Cortex of kidney (tissue), 1 donor: ENCODE measurements around the gene GLB1L.

Source experiments
- DNase-seq: peaks from one replicate; lab custom pipeline; 2025; lab: John Stamatoyannopoulos, UW

GLB1L gene

DNA sequence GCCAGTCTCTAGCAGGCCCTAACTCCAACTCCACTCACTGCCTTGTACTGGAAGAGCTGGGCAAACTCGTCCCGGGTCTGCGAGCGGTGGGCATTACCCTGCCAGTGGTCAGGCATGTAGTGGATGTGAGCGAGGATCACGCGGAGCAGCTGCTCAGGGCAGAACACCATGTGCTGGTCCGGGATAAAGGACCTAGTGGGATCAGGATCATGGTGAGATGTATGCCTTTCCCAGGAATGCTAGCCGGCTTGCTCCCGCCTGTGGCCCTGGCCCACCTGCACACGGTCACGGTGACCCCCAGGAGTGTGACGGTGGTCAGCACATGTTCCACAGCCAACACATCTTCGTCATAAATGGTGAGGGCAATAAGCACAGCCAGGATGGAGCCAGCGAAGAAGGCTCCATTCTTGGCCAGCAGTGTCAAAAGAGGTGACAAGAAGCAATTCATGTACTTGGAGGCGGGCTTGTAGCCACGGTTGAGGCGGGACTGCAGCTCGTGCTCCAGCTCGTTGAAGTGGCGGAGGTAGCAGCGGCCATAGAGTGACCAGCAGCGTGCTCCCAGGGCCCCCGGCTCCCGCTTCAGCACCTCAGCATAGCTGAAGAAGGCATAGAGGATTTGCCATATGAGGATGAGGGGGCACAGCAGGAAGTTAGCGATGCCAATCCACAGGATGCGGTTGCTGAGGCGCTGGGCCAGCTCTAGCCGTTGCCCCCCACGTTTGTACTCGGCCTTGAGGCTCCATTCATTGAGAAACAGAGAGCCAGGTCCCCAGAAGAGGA is 21.2 kb downstream of the GLB1L start:
- DNase-seq: no peak

DNA sequence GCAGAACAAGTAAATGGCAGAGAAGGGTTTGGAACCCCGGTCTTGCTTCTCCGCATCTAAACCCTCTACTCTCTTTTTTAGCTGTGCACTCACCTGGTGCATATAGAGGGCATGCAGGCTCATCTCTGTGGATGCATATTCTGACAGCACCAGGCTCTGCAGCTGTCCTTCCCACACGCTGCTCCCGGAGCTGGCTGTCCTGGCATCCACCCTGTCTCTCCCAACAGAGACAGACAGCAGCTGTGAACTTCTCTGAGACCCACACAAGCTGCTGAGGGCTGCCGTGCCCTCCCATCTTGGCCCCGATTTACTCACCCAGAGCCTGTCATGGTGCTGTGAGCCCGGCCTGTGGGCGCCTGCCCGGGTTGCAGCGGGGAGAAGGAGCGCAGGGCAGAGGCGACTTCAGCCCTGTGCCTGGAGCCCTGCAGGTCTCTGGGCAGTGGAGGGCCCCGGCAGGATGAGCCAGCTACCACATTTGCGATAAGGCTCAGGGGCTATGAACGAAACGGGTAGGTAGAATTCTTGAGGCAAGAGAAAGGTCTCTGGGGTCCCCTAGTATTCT is 23.2 kb downstream of the GLB1L start:
- no peak for DNase-seq

DNA sequence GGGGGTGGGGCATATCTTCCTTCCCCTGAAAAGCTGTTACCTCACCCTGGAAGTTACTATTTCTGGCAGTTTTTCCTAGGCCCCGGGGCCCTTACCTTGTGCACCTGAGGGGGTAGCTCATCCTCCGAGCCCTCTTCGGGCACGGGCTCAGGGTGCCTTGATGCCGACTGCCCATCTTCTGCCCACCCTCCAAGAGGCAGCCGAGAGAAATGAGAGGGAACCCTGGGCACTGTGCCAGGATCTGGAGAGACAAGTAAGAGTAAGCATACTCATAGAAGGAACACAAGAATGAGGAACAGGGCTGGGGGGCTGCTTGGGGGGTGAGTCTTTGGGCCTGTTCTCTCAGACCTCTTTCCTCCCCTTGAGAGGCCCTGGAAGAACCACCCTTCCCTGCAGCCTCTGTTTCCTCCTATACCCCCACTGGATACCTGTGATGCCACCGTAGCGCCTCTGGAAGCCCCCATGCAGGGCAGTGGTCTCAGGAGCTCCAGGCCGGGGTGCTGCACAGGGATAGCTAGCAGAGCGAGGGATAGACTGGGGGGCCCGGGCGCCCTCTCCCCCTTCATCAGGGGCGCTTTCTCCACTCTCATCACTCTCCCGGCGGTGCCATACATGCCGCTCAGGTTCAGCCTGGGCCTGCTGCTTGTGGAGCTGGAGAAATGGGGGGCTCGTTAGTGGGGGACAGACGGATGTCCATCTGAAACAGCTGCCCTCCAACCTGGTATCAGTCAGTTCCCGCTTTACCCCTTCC is 24.4 kb downstream of the GLB1L start:
- no peak for DNase-seq

DNA sequence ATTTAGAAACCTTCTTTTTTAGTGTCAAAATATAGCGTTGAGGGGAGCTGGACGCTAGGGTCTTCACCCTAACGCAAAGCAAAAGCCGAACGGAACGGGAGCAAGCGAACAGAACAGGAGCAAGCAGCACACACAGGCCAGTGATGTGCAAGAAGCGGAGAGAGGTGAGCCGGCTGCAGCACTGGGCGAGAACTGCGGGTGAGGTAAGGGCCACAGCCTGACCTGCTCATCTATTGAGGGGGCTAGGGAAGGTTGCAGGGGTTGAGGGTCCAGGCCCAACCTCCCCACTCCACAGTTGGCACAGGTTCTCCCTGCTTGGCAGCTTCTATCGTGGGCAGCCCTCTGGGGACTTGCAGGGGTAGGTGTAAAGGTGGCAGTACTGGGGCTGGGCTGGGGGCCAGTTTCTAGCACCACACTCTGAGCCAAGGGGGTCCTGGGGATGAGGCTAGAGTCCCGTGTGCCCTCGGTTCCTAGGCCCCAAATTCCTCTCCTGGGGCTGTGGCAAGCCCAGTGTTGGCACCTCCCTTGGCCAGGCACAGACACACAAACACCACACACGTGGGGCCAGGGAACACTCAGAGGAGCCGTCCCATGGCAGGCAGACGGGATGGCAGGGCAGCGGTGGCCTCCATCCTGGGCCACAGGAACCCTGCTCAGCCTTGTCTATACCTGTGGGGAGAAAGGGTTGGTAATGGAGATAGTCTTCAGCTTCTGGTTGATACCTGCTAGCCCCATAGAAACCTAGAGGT is 25.3 kb downstream of the GLB1L start:
- no peak for DNase-seq

DNA sequence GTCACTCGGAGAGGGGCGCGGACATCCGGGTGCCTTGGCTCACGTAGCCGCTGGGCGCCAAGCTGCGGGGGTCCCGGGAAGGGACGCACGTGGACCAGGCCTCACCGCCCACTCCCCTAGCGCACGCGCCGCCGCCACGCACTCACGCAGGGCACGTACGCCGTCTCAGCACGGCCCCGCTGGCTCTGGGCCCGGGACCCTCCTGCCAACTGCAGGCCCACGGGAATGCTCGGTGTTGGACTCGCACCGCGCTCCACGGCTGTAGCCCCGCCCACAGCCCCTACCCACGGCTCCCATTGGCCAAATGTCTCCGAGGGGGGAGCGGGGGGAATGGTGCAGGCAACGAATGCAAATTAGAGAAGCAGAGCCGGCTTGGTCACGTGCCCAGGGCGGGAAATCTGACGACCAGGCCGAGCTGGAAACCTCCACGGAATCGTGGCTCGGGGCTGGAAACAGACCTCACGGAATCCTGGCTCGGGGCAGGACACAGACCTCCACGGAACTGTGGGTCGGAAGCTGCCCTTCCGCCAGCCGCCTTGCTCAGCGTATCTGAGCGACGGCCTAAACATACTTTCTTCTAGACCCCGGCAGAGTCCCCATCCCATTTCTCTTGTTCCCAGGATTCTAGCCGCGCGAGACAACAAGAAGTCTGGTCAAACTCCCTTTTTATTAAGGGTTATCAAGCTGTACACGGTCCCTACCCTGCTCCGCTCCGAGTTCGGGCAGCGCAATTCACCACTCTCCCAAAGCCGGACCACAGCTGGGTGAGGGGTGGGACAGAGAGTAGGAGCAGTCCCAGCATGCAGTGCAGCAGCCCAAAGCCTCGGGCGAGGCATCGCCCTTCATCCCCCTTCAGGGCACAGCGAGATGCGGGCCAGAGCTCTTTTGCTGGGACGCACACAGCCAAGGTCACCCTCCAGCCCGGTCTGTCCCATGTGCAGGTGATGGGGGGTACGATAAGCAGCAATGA is 26.2 kb downstream of the GLB1L start, which contains the start of gene ABCB6:
TSS of gene ABCB6 (minus strand) at position 227 of the 970 bp plus-strand sequence. CDS start 285 bp downstream, outside the sequence.
- DNase-seq: no peak

DNA sequence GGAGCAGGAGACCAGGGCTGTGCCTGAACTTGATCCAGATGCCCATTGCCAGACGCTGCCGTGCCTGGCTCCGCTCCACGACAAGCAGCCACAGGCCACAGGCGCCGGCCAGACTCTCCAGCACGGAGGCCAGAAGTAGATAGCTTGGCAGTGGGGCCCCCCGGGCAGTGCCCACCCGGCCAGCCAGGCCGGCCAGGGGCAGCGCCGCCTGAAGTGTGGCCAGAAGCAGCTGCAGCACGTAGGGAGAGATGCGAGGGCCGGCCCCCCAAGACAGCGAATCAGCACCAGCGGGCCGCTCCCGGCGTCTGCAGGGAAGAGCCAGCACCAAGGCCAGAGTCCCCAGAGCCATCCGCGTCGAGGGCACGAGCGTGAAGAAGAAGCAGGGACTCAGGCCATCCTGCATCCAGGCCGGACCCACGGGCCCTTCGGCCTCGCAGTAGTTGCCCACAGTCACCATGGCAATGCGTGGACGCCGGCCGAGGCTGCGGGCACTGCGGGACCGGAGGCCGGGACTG is 27.0 kb downstream of the GLB1L start:
- DNase-seq: no peak

DNA sequence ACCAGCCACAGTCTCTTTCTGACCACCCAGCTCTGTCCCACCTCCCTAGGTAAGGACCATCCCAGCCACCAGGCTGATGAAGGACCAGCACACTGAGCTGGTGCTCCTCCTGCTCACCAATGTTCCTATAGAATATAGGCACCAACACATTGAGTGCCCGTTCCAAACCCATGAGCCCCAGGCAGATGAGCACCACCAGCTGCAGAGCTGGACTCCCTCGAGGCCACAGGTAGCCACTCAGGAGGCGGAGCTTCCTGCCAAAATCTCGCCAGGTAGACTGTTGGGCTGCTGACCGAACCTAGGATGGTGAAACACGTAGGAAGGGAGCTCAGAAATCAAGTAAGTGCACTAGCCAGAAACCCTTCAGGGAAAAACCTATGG is 28.7 kb downstream of the GLB1L start:
- DNase-seq: no peak

DNA sequence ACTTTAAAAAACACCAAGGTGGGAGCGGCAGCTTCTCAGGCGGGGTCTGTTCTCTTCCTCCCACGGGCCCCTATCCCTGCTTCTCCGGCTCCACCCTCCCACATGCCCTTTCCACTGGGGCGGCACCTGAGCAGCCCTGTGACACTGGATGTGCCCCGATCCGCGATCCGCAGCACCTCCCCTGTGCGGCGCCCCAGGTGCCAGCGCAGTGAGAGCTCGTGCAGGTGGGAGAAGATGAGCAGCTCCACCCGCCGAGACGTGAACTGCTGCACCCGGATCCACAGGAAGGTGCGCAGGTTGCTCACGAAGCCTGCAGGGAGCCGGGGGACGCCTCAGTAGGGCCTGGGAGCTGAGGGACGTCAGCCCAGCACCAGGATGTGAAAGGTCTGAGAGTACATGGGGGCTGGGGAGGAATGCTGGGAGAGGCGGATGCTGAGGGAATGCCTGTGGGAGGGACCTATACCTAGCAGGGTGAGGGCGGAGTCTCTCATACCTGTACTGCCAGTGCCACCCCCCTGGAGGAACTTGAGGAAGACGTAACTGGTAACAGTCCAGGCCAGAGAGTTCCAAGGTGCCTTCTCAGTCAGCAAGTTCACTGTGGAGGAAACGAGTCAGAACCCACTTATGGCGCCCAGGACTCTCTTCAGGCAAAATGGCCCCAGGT is 29.2 kb downstream of the GLB1L start:
- no peak for DNase-seq

DNA sequence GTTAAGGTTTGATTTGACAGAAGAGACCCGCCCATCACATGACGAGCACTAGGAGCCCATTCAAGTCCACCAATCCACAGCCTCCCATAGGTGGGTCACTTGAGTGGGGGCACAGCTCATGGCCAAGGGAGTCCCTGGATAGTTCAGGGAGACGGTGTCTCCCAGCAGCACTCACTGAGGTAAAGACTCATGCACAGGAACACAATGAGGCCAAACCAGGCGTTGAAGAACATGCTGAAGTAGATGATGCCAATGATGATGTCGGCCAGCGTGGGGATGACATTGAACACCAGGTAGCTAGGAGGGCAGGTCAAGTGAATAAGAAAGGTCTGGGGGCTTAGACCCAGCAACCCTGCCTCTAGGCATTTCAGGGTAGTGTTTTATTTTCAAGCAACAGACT is 30.5 kb downstream of the GLB1L start:
- DNase-seq: no peak

DNA sequence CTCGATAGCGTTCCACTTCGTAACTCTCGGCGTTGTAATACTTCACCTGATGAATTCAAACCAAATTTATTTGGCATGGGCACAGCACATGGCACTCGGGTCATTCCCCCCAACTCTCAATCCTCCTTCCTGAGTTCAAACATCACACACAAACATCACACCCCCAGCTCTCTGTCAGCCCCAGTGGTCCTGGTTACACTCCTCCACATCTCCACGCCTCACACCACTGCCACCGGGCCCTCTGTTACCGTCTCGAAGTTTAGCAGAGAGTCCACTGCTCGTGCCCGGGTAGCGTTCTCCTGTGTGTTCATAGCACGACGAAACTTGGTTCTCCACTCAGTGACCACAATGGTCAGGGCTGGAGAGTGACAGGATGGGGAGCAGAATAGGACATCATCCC is 31.1 kb downstream of the GLB1L start:
- DNase-seq: no peak

DNA sequence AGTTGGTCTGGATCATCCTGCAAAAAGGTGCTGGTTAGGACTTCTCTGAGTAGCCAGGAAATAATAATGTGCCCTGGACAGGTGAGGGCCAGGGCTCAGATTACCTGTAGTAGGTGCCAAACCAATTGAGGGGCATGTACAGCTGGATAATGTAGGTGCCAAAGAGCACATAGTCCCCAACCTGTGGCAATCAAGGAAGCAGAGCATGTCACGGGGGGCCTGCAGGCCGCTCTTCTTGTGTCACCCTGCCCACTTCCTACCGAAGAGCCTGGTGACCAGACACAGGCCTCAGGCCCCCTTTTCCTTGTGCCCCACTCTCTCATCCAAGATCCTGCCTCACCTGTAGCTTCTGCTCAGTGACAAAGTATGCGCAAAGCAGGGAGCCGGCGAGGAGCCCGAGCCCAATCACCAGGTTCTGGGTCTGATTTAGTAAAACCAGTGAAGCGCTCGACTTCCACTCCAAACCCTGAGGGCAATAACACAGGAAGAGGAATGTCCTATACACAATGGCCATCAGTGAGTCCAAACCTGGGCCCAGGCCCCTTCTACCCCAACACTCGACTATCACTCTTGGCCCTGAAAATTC is 31.7 kb downstream of the GLB1L start:
- DNase-seq: no peak

DNA sequence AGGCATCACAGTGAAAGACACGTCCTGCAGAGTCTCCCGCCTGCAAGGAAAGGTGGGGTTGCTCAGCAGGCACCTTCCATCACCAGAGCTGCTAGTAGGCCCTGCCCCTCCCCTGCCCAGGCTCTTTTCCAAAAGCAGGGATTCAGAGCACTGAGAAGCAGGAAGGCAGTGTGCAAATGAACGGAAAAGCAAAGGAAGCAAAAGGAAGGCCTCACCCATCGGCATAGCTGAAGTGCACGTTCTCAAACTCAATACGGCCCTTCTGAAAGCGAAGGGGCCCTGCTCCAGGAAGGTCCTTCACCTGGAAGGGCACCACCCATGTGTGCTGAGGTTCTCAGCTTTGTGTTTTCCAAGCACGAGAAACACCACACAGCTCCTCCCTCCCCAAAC is 32.2 kb downstream of the GLB1L start:
- no peak for DNase-seq

DNA sequence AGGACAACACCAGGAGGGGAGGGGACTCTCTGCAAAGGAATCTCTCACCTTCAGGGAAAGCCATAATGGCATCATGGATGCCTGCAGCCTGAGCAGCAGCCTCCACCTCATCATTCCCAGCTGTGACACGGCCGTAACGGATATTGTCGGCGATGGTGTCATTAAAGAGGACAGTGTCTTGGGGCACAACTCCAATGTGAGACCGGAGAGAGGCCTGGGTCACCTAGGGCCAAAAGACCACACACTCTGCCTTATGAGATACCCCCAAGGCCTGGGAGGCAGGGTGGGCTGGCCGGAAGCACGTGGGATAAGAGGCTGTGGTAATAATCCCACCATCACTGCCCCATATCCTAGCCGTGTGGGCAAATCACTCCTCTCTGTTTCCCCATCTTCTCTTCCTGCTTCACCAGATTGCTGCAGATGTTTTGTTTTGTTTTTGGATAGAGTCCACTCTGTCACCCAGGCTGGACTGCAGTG is 34.3 kb downstream of the GLB1L start:
- no peak for DNase-seq

DNA sequence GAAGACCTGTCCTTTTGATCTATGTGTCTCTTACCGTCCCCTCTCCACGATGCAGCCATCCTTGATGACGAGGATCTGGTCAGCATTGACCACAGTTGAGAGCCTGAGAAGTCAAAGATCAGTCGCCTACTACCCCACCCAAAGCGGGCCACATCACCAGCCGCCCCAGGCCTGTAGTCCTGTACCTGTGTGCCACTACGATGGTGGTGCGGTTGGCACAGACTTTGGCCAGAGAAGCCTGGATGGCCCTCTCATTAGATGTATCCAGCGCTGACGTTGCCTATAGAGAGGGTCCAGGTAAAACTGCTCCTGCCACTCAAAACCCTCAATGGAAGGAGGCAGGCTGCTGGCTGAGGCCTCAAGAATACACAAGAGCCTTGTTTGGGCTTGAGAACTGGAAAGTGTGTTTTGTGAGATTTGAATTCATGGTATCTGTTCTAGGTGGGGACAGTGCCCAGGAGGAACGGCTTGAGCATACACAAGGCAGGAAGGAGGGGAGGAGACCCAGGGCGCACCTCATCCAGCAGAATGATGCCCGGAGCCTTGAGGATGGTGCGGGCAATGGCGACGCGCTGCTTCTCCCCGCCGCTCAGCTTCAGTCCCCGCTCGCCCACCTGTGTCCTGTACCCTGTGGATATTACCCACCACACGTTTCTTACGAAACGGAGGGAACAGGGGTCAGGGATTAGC is 34.9 kb downstream of the GLB1L start:
- DNase-seq: no peak

DNA sequence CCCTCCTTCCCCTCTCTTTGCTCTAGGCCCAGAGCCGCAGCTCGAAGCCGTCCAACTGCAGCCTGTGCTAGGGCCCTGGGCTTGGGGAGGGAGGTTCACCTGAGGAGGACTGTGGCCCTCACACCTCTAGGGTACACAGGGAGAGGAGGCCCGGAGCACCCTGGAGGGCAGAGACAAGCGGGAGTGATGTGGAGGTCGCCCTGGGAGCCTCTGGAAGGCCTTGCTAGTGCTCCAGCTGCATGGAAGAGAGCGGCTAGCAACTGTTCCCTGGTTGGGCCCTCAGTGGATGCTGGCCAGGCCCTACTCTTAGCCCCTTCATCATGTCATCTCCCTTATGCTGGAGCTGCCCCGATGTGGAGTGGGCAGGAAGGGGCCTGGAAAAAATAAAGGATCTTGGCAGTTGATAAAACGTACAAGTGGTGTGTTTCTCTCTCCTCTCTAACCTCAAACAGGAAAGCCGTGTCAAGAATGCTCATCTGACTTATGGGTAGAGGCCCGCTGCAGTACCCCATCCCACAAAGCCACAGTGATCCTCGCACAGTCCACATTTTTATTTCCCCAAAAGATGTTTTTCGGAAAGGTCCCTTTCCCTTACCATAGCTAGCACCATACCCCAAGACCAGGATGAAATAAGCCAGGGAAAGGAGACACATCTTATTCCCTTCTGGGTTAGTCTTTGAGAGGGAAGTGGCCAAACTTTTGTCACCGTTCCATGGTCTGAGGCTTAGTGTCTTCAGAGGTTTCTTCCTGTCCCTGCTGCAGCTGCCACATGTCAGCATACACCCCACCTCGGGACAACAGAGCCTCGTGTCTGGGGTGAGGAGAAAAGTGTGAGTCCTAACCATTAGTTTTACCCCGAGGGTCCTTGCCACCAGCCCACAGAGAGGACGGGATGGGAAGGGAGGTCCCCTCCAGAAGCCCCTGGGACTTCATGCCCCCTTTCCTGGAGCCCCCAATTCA is 35.7 kb downstream of the GLB1L start:
- DNase-seq: no peak

DNA sequence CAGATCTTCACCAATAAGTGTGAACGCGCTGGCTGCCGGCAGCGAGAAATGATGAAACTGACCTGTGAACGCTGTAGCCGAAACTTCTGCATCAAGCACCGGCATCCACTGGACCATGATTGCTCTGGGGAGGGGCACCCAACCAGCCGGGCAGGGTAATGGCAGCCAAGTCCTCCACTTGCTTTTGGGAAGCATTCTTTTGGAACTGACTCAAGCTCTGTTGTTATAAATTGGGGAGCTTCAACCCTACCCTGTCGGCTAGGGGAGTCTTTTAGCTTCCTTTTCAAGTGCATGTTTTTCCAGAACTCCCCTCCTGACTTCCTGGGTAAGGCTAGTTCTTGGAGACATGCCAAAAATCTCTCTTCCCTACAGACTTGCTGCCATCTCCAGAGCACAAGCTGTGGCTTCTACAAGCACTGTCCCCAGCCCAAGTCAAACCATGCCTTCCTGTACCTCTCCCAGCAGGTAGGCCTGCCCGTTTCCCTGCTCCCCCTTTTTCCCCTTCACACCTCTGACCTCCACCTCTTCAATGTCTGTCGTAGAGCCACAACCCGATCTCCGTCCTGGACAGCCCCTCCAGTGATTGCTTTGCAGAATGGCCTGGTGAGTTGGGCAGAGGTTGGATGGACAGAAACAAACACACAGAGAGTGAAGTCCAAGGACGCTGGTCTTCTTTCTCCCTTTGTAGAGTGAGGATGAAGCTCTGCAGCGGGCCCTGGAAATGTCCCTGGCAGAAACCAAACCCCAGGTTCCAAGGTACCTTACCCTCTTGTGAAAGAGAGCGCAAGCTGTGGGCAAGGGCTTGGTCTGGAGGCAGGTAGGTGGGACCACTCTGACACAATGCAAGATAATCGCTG is 37.1 kb downstream of the GLB1L start:
- DNase-seq: no peak
